CD1c-positive myeloid dendritic cell (primary cell): ENCODE measurements around the gene COMMD7.
"Not testable (repeated sequence)": the region's sequence is repeated elsewhere in the genome, so short reads cannot be mapped to it uniquely, and the experiment has no call there.

Experiments
- DNase-seq: peaks from one replicate; pipeline ENCODE4 v3.0.0-alpha.2; 2016; ENCODE audit errors: extremely low spot score

COMMD7 gene

DNA sequence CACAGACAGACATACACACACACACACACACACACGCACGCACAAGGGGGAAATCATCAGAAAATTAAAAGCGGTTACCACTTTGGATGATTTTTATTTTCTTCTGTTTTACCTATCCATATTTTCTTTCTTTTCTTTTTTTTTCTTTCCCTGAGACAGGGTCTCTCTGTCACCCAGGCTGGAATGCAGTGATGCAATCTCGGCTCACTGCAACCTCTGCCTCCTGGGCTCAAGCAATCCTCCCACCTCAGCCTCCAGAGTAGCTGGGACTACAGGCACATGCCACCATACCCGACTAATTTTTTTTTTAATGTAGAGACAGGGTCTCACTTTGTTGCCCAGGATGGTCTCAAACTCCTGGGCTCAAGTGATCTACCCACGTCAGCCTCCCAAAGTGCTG, 14.8 kb downstream of the COMMD7 start:
- DNase-seq = not testable (repeated sequence)

DNA sequence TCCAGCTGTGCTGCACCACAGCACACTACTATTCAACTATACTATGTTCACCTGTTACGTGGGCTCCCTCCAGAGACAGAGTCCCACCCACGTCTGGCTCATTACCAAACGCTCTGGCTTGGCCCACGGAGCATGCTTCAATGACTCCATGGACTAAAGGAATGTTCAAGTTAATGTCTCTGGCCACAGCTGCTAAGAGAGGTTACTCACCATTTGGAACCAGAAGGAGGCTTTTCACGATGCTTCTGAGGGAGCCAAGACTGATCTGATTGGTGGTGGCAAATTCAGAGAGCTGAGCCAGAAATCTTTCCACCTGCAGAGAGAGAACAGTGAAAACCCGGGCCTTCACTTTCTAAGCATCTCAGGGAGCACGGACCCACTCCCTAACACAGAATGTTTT, 15.6 kb downstream of the COMMD7 start:
- no peak for DNase-seq

DNA sequence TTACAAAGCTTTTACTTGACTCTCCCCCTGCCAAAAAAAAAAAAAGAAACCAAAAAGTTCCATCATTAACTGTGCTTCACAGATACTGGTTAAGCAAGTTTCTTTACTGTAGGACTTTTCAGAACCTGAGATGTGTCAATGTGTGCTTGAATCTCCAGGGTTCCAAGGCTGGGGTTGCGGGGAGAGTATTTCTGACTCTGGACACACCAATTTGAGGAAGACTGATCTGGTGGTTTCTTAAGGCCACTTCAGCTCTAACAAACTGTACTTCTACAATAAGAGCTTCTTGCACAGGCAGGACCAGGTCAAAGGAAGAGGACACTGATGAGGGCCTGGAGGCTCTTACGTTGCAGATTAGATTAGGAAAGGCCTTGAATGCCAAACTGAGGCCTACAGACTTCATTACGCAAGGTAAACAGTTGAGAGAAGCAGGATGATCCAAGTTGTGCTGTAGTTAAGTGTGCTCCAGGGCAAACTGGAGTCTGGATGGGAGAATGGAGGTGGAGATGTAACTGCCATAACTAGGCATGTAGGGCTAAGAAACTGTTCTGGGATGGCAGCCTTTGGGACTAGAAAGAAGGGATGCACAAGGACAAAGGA, 24.4 kb downstream of the COMMD7 start:
- no peak for DNase-seq

DNA sequence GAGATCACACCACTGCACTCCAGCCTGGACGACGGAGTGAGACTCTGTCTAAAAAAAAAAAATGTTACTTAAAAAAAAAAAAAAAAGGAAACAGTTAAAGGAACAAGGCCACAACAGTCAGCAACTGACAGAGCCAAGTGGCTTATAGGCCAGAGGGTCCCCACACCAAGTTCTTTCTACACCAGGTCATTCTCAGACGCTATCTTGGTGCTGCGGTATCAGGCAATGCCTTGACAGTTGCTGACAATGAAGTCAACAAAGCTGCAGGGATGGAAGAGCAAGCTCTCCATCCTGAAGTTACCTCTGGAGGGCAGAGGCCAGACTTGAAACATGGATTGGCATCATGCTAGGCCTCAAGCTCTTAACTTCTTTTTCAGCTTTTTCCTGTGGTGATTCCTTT, 31.9 kb downstream of the COMMD7 start:
- DNase-seq = no peak

DNA sequence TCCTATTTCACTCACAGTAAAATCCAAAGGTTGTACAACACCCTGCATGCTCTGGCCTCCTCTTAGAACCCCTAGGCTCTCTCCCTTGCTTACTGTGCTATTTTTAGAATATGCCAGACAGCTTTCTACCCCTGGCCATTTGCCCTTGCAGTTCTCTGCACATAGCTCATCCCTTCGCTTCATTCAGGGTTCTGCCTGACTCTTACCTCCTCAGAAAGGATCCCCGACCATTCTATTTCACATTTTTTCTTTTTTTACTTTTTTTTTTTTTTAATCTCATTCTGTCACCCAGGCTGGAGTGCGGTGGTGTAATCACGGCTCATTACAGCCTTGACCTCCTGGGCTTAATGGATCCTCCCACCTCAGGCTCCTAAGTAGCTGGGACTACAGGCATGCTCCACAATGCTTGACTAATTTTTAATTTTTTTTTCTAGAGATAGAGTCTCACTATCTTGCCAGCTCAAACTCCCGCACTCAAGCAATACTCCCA, 33.6 kb downstream of the COMMD7 start:
- DNase-seq = no peak

DNA sequence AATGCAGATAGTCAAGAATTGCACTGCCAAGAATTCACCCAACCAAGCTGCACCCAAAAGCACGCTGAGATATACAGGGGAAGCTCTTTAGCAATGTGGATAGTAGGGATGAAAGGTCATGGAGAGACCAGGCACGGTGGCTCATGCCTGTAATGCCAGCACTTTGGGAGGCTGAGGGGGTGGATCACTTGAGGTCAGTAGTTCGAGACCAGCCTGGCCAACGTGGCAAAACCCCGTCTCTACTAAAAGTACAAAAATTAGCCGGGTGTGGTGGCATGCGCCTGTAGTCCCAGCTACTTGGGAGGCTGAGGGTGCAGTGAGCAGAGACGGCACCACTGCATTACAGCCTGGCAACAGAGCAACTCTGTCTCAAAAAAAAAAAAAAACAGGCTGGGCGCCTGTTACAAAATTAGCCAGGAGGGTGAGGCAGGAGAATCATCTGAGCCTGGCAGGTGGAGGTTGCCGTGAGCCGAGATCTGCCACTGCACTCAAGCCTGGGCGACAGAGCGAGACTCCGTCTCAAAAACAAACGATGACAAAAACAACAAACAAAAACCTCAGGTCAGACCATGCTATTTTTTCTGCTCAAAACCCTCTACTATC, 34.1 kb downstream of the COMMD7 start:
- not testable (repeated sequence) for DNase-seq

DNA sequence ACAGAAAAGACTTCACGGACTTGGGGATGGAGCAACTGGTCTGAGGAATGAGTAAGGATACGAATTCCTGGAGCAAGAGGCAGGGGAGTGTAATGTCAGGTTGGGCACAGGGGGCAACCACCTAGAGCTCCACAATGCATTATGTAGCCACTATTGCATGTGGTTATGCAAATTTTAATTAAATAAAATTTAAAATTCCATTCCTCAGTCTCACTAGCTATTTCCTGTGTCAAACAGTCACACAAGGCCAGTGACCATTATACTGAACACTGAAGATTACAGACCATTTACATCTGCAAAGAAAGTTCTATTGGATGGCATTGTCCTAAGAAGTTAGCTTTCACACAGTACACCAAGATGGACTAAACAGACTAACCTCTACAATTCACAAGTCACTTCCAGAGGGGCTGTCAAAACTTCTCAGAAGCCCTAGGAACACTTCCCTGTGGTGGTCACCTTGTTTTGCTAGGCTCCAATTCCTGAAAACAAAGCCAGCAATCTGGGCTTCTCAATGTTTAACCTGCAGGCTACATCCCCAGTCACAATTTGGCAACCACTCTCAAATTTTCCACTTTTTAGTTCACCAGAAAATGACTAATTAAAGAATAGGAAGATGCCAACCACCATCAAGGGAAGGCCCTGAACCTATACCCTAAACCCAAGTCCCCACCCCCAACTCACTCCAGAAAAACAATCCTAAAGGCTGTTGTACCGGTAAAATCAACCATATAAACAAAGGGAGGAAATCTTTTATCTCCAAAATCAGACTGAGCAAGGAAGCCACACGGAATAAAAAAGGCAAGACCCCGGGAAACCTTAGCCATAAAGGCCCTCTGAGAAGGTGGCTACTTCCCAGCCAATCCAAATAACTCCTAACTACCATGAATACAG, 35.3 kb downstream of the COMMD7 start:
- no peak for DNase-seq

DNA sequence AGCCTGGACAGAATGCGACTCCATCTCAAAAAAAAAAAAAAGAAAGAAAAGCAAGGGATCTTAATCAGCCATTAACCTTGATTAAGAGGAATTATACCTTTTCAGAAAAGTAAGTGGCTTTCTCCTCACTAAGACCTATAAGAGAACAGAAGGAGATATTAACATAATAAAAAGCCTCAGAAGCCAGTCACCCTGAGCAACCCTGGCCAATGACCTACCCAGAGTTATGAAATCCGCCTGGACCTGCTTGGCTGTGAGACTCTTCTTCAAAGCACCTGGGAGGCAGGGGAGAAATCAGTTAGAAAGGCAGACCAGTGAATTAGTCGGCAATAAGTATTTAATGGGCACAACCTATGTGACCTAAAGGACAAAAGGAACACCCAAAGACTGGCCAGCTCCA, 36.8 kb downstream of the COMMD7 start:
- DNase-seq = no peak

DNA sequence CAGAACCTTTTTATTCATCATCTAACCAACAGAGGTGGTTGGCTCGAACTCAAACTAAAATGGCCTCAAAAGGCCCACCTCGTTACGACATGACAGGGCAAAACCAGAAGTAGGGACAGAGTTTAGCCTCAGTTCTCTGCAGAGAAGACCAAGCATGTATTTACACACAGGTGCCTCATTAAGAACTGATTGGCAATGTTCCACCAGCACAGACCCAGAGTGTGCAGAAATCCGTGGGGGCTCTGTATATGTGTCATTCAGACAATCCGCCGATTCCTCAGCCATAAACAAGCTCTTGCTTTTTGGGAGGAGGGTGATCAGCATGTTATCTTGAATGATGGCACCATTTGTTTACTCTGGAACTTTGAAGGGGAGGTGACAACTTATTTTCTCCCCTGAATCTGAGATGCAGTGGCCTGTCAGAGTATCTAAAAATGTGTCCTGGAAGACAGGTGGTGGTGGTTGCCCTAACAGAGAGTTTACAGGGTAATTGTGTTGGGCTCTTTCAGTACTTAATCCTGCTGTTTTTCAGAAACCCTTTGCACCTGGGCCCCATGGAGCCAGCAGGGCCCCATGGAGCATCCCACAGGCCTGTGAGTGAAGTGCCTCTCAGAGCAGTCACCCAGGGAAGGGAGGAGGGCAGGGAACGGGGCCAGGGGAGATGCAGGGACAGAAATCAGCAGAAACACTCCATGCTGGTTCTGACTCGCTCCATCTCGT, 40.4 kb downstream of the COMMD7 start:
- DNase-seq = no peak

DNA sequence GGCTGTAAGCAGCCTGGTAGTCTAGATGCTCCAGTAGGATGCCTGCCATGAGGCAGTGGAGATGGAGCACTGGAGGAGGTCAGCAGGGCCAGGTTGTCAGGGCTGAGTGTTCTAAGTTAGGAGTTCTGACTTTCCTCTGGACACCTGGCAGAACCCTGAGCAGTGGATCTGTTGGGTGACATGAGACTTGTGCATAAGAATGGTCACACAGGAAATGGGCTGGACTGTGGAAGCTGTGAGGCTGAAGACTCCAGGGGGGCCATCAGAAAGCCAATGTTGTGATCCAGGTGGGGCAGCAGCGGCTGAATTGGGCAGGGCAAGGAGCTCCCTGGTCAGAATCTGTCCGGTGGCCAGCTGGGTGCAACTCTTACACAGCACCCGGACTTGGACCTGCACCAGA, 45.7 kb downstream of the COMMD7 start:
- no peak for DNase-seq

DNA sequence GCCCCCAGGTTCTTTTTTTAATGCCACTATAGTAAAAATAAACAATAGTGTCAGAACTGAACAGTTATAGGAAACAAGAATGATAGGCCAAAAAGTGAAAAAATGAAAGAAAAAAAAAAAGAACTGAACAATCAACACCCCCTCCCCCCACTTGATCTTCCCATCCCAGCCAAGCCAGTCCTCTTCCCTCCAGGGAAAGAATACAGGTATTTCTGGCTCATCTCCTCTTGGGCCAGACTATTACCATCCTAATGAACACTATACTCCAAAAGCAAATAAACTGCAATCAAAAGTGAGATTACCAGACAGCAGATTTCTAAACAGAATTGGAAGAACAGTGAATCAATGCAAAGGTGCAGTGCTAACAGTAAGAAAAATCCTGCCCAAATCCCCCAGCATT, 48.2 kb downstream of the COMMD7 start:
- DNase-seq = no peak

DNA sequence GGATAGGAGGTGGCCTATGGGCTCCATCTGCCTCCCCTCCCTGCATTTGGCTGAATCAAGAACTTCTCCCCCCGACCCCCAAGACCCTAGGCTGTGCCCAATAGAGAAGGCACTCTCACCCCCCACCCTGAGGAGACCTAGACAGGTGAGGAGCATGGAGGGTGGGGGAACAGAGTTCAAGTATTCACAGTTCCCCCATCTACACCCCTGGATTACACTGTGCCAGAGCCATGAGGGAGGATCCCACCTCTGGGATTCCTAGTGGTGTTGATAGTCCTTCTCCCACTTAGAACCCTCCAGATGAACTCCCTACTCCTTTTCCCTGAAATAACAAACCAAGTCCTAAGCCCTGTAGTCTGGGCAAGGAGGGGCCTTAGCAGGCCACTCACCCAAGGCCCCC, 54.3 kb downstream of the COMMD7 start:
- DNase-seq = not testable (repeated sequence)

DNA sequence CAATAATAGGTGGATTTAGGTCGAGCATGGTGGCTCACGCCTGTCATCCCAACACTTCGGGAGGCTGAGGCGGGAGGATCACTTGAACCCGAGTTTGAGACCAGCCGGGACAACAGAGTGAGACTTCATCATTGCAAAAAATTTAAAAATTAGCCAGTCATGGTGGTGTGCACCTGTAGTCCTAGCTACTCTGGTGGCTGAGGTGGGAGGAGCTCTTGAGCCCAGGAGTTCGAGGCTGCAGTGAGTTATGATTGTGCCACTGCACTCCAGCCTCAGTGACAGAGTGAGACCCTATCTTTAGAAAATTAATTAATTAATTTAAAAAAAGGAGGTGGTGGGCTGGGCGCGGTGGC, 56.1 kb downstream of the COMMD7 start:
- DNase-seq = no peak

DNA sequence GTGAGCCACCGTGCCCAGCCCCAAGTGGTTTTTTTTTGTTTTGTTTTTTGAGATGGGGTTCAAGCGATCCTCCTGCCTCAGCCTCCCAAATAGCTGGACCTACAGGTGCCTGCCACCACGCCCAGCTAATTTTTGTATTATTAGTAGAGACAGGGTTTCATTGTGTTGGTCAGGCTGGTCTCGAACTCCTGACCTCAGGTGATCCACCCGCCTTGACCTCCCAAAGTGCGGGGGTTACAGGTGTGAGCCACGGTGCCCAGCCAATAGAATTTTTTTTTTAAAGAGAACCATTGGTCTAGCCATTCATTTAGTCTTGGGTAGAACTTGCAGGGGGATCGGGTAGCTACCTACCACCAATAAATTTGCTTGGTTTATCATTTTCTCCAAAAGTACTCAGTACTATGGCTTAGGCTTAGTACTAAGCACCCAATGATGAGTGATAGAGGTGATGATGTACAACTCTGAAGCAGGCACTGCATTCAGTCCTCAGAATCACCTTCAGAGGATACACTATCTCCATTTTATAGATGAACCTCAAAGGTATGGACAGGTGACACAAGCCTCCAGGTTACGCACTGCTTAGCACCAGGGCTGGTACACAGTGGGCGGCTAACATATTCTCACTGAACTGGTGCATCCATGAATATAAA, 56.6 kb downstream of the COMMD7 start:
- DNase-seq = no peak

DNA sequence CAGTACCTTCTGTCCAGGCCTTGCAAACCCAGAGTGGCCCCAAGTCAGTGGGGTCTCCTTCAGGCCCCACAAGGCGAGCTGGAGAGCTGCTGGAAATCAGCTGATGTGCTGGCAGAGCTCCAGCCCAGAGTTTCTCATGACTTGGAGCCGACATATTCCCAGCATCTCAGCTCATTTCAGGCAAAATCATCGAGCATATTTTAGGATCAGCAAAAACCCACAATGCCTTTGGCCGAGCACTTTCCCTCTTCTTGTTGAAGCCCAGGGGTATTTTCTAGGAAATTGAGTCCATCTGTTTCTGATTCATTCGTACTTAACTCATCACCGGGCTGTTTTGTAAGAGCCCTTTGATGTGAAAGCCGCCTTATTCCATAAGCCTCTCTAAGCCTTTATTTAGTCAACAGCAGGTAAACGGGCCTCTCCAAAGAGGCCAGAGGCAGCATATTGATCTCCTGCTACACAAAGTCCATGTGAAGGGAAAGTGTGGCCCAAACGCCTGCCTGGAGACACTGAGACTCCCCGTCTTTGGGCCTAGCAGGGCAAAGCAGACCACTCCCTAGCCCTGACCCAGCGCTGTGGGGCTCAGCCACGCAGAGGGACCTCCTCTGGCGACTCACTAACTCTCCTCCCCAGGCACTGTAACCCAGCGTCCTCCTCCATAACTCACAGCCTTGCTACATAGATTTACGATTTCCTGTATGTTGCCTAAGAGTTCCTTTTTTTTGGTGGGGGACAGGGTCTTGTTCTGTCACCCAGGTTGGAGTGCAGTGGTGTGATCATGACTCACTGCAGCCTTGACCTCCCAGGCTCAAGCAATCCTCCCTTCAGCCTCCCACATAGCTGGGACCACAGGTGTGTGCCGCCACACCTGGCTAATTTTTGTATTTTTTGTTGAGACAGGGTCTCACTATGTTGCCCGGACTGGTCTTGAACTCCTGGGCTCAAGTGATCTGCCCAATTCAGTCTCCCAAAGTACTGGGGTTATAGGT, 57.4 kb downstream of the COMMD7 start:
- peak; percentile 38 for DNase-seq

DNA sequence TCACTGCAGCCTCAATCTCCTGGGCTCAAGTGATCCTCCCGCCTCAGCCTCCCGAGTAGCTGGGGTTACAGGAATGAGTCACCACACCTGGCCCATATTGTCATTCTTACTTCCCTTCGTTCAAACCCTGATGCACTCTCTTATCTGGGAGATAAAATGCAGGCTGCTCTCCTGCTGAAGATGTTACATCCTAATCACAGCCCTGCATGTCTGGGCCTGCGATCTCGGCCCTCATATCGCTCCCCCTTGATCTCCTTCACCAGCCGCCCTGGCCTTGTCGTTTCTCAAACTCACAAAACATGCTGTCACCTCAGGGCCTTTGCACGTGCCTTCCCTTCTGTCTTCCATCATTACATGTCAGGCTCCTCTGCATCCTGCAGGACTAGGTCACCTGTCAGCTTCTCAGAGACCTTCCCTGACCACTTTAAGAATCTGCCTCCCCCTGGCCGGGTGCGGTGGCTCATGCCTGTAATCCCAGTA, 60.7 kb downstream of the COMMD7 start:
- no peak for DNase-seq

DNA sequence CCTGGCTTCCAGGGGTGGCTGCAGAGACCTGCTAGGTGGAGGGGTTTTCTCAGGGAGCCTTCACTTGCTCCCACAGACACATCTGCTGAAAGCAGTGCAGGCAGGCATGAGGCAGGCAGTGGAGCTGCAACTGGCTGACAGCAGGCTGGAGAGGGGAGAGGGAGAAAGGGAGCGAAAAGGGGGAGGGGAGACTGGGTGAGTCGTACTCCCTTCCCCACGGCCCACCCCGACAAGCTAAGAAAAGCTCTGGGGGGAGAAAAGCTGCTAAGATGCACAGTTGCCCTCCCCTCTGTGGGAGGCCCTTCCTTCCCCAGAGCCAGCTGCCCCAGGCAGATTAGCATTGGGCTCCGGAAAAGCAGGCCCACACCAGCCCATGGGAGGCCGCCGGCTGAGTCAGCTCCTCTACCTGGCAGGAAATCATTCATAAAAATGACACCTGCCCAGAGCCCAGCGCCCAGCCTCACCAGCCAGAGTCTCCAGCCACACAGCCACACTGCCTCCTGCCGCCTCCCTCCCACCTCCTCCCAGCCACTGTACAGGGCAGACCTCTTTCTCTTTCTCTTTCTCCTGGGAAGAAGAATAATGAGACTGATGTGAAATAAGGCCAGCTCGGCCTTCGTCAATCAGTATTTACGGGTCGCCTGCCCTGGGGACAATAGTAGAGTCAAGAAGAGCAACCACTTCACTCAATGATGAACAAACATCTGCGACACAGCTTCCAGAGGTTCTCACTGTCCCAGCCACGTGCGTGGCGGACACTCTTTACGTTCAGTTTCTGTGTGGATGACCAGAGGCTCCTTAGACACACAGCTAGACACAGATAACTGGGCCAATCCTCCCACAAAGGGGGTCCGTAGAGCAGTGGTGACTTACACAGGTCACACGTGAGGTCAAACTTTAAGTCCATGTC, 61.8 kb downstream of the COMMD7 start:
- DNase-seq = no peak

DNA sequence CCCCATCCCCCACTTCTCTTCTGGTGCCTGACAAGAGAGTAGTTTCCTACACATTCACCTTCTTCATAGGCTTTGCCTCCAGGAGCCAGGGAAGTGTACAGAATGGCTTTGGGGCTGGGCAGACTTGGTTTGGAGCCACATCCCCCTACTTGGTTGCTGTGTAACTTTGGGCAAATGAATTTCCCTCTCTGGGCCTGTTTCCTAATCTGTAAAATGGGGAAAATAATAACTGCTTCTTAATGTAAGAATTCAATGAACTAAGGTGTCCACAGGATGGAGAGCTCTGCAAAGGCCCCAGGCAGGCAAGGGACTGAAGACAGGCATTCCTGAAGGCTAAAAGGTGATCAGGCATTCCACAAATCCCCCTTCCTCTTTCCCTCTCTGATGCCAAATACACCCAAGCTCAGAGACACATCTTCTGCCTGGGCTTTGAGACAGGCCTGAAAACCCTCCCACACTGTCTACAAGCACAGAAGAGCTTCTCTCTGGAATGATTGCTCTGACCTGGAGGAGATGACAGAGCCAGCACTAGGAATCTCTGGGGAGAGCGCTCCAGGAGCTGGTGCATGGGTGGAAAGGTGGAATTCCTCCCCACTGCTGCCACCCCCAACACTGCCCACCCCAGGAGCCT, 62.6 kb downstream of the COMMD7 start:
- no peak for DNase-seq

DNA sequence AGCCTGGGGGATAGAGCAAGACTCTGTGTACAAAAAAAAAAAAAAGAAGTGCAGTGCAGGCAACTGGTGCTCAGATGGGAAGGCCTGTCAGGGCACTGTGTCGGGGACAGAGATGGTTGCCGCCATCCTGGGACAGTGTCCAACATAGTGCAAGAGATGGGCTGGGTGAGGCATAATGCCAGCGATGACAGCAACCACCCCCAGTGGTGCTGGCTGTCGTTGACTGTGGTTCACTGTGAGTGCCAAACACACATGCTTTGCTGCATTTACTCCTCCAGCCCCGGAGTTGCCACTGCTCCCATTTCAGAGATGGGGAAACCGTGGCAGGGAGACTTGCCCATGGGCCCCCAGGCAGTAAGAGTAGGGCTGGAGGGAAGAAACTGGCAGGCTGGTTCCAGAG, 64.3 kb downstream of the COMMD7 start:
- no peak for DNase-seq
